Right renal pelvis (tissue), 4 donors: ENCODE results near the gene NNT. TPM values are rescaled to one million over a fixed set of nuclear protein-coding genes. Genes with fewer than 3 reads are reported as not detected.
"Not testable (repeated sequence)": the region's sequence is repeated elsewhere in the genome, so short reads cannot be mapped to it uniquely, and the experiment has no call there.

Source experiments
- DNase-seq, 4 donors: peaks; one replicate each; pipeline ENCODE4 v3.0.0-alpha.2; 2013; ENCODE audit warnings: low read depth in 4 of 4, low spot score in 3 of 4, missing footprints in 1 of 4
- polyA plus RNA-seq, 4 donors: library from polyadenylated mRNA; unstranded; fragments of 120-200 nt; gene quantifications; one replicate each; pipeline ENCODE4 v1.2.1, GENCODE V29; 2013; ENCODE audit not compliant: insufficient read length in 4 of 4

The NNT gene
- polyA plus RNA-seq, 4 donors: 99.0 to 130 (median 122) TPM

DNA sequence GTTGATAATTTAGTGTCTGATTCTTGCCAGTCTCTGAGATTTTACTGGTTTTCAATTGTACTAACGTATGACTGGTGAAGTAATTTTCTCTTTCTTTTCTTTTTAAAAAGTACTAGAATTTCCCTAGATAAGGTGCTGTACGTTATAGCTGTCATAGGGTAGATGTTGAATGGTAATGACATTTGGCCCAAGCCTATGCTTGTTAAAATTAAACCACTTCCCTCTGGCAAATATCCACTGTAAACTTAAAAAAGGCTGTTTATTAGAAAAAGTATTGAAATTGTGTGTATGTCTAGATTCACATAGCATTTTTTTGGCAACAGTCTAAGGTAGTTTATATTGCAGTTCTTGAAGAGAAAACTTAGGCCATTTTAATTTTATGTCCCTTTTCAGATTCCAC lies 97.6 kb downstream of the NNT start:
- DNase-seq: no peak

DNA sequence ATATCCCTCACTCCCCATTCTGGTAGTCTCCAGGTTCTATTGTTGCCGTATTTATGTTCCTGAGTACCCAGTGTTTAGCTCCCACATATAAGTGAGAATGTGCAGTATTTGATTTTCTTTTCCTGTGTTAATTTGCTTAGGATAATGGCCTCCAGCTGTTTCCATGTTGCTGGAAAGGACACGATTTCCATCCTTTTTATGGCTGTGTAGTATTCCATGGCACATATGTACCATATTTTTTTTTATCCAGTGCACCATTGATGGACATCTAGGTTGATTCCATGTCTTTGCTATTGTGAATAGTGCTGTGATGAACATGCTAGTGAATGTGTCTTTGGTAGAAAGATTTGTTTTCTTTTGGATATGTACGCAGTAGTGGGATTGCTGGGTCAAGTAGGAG lies 98.2 kb downstream of the NNT start:
- no peak for DNase-seq

GRCh38 chr5:43702293-43702692 lies 99.3 kb downstream of the NNT start:
- DNase-seq: no peak

GRCh38 chr5:43702815-43703214 lies 99.8 kb downstream of the NNT start:
- DNase-seq: no peak

DNA sequence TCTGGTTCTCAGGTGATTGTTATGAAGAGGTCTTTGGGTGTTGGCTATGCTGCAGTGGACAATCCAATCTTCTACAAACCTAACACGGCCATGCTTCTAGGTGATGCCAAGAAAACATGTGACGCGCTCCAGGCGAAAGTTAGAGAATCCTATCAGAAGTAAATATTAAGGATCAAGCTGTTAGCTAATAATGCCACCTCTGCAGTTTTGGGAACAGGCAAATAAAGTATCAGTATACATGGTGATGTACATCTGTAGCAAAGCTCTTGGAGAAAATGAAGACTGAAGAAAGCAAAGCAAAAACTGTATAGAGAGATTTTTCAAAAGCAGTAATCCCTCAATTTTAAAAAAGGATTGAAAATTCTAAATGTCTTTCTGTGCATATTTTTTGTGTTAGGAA lies 101.3 kb downstream of the NNT start:
- DNase-seq: no peak

- not testable (repeated sequence) for DNase-seq
Observed at GRCh38 chr5:43706576-43706975, 103.6 kb downstream of the NNT start.

GRCh38 chr5:43711496-43711895 lies 108.5 kb downstream of the NNT start:
- DNase-seq: no peak

- no peak for DNase-seq
Observed at GRCh38 chr5:43712081-43712480, 109.1 kb downstream of the NNT start.

DNA sequence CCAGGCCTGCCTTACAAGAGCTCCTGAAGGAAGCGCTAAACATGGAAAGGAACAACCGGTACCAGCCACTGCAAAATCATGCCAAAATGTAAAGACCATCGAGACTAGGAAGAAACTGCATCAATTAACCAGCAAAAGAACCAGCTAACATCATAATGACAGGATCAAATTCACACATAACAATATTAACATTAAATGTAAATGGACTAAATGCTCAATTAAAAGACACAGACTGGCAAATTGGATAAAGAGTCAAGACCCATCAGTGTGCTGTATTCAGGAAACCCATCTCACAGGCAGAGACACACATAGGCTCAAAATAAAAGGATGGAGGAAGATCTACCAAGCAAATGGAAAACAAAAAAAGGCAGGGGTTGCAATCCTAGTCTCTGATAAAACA lies 116.8 kb downstream of the NNT start:
- not testable (repeated sequence) for DNase-seq

DNA sequence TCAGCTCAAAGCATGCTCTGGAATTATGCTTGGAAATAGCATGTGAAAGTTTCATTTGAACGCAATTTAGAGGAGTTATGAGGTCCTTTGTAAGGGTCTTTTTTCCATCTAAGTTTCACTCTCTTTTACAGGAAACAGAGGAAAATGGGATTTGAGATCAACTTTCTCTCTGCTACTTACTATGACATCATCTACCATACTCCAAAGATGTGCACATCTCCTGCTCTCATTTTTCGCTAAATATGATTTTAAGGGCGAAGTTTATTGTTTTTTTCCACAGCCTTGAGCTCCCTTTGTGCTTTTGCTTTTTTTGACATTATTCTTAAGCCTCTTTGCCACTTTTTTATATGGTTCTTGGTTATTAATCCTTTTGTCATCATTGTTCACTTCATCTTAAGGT lies 125.6 kb downstream of the NNT start:
- DNase-seq: no peak

DNA sequence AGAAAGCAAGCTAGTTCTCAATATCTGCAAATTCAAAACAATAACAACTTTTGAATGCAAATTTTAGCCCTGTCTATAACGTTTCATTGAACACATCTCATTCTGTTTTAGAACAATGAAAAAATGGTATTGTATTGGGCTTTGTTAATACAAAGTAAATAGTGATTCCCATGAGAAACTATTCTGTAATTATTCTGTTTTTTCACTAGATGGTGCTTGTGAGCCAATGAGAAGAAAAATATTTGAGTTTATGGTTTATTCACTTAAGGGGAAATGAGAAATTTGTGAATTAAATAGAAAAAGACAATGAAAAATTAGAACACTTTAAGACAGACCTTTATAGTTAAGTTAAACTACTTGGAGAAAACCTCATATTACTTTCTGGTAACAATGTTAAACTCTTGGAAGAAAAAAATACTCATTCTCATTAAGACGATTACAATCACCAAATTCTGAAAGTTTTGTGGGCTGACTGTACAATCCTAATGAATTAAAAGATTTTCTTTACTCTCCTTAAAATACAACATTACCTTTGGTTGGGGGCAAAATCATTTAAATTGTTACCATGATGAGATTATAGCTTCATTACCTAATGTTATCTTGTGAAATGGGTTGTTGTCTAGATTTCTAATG lies 127.0 kb downstream of the NNT start:
- peak in 2 of 4 donors; percentile 12 for DNase-seq

- no peak for DNase-seq
Observed at GRCh38 chr5:43730832-43731342, 127.9 kb downstream of the NNT start.

DNA sequence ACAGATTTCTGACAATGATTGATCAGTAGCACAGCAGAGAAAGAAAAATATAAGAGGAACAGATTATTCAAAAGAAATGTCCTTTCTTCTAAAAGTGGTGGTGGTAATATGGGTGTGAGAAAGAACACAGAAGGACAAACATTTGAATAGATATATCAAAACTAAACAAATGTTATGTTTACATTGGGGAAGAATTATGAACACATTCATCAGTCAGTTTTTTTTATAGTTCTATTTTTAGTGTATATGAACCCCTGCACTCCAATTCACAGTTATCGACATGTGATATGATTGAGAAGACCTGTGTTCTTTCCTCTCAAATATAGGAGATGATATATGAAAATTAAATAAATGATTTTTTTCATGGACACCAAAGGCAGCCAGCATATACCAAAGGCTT lies 128.6 kb downstream of the NNT start:
- no peak for DNase-seq

DNA sequence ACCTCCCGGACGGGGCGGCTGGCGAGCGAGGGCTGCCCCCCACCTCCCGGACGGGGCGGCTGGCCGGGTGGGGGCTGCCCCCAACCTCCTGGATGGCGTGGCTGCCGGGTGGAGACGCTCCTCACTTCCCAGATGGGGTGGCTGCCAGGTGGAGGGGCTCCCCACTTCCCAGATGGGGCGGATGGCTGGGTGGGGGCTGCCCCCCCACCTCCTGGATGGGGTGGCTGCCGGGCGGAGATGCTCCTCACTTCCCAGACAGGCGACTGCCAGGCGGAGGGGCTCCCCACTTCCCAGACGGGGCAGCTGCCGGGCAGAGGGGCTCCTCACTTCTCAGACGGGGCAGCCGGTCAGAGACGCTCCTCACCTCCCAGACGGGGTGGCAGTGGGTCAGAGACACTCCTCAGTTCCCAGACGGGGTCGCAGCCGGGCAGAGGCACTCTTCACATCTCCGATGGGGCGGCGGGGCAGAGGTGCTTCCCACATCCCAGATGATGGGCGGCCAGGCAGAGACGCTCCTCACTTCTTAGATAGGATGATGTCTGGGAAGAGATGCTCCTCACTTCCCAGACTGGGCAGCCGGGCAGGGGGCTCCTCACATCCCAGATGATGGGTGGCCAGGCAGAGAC lies 143.1 kb downstream of the NNT start:
- DNase-seq: not testable (repeated sequence)

- no peak for DNase-seq
Observed at GRCh38 chr5:43750809-43751208, 147.8 kb downstream of the NNT start.

- DNase-seq: no peak
Observed at GRCh38 chr5:43753069-43753468, 150.1 kb downstream of the NNT start.

Other genes with a start within 250 kb of the NNT start
- gene CCL28, start 190.8 kb upstream of the NNT start, polyA plus RNA-seq: 1 to 10 TPM; 2.6 to 4.4 (median 3.1) TPM
- 10 to 100 TPM; 17.0 to 21.1 (median 20.6) TPM for gene TMEM267, start 119.3 kb upstream of the NNT start, polyA plus RNA-seq
- 1 to 10 TPM; 4.5 to 6.1 (median 5.7) TPM for gene C5orf34, start 88.0 kb upstream of the NNT start, polyA plus RNA-seq
- gene PAIP1, start 46.1 kb upstream of the NNT start, polyA plus RNA-seq: 100 to 1,000 TPM; 156 to 178 (median 172) TPM